GM19455 (cell line): ENCODE results near the gene APOBEC3F.
"Not testable (repeated sequence)": the region's sequence is repeated elsewhere in the genome, so short reads cannot be mapped to it uniquely, and the experiment has no call there.

Experiments
- ATAC-seq: cut with Tn5 transposase; IDR thresholded peaks from one replicate; pipeline ENCODE4 v1.9.1; 2021; ENCODE audit not compliant: unreplicated experiment

Gene APOBEC3F

GRCh38 chr22:39068033-39068785, 27.5 kb downstream of the APOBEC3F start:
- ATAC-seq, result no peak

- ATAC-seq, result no peak
Measured at GRCh38 chr22:39070186-39070585, 29.5 kb downstream of the APOBEC3F start.

GRCh38 chr22:39072581-39072981, 31.9 kb downstream of the APOBEC3F start:
- ATAC-seq, result not testable (repeated sequence)

DNA sequence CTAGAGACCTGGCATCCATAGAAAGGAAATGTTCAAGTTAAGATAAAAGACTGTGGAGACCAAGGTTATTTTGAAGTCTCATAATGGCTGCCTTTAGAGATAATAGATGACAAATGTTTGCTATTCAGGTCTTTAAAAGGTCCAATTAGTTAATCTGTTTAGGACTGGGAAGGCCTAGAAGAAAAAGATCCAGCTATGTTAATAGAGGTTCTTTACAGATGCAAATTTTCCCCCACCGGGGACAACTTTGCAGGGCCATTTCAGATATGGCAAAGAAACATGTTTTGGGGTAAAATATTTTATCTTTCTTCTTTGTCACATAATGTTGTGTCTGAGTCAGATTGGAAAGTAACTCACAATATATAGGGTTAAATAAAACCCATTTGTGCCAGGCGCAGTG, 33.3 kb downstream of the APOBEC3F start:
- no peak for ATAC-seq

GRCh38 chr22:39076155-39077025, 35.7 kb downstream of the APOBEC3F start:
- not testable (repeated sequence) for ATAC-seq

DNA sequence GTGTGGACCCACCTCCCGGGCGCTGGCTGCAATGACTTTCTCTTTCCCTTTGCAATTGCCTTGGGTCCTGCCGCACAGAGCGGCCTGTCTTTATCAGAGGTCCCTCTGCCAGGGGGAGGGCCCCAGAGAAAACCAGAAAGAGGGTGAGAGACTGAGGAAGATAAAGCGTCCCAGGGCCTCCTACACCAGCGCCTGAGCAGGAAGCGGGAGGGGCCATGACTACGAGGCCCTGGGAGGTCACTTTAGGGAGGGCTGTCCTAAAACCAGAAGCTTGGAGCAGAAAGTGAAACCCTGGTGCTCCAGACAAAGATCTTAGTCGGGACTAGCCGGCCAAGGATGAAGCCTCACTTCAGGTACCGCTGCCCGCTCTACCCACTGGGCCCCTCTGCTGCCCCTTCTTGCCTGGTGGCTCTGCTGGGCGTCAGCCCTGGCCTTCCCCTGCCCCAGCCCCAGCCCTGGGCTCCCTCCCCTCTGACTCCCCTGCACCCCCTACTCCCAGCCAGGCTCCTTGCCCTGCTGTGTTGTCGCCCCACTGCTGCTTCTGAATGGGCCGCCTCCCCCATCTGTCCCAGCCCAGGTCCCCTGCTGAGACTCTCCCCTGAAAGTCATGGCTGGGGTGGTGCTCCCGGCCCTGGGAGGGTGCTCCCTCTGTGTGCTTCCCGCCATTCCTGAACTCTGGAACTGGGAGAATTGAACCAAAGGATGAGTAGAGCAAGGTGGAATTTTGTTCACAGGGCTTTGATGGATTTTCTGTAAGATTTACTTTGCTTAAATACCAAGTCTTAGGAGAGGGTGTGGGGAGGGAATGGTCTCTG, 36.6 kb downstream of the APOBEC3F start, which contains the start of gene APOBEC3G:
APOBEC3G (plus strand) TSS at position 250 of the 815 bp plus-strand sequence; CDS start at position 337, 87 bp downstream.
- ATAC-seq, result peak; percentile 72

- not testable (repeated sequence) for ATAC-seq
Measured at GRCh38 chr22:39077912-39078311, 37.2 kb downstream of the APOBEC3F start.

GRCh38 chr22:39078329-39078728, 37.7 kb downstream of the APOBEC3F start:
- ATAC-seq, result no peak

GRCh38 chr22:39079054-39079637, 38.5 kb downstream of the APOBEC3F start:
- not testable (repeated sequence) for ATAC-seq

DNA sequence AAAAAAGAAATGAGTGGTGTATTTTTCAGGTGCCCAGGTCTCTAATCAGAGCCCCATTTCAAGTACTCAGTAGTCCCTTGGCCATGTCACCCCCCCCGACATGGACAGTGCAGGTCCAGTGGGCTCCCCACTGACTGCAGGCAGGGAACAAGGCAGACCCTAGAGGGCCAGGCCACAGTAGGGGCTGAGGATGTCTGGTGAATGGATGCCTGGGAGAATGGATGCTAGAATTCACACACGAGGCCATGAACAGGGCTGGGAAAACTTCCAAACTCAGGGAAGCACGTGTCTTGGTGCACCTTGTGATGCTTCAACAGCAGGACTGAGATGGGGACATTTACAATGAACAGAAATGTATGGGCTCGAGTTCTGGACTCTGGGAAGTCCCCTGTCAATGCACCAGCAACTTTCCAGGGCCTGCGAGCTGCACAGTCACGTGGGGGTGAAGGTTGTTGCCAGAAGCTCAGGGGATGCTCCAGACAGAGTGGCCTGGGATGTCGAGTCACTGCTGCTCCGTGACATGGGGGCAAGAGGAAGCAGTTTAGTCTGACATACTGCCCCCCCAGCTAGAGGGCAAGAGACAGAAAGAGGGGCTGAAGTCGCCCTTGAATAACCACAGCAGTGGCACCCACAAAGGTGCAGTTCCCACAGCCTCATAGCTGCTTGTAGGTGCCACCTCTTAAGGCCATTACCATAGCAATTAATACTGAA, 39.5 kb downstream of the APOBEC3F start:
- no peak for ATAC-seq

DNA sequence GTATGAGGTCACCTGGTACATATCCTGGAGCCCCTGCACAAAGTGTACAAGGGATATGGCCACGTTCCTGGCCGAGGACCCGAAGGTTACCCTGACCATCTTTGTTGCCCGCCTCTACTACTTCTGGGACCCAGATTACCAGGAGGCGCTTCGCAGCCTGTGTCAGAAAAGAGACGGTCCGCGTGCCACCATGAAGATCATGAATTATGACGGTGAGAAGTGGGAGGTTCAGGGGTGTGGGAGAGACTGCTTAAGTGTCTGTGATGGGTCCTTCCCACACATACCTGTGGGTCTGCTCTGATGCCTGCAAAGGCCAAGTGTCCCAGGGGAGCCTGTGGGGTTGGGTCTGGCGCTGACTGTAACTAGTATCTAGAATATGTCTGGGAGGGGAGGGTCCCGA, 40.4 kb downstream of the APOBEC3F start:
- ATAC-seq, result no peak

DNA sequence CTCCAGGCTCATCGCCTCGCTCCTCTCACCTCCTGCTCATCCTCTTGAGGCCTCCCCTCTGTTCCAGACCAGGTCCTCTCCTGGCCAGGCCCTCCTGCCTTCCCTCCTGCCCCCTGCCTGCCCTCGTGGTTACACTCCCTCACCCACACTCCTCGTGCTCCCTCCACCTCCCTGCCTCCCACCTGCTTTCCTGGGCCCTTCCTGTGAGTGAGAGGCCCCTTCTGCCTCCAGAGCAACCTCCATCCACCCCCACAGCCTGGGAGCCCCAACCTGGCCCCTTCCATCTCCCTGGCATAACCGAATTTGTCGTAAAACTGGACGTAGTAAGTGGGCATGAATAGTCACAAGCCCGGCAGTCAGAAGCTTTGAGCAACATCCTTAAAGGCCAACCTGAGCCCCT, 40.9 kb downstream of the APOBEC3F start:
- no peak for ATAC-seq

DNA sequence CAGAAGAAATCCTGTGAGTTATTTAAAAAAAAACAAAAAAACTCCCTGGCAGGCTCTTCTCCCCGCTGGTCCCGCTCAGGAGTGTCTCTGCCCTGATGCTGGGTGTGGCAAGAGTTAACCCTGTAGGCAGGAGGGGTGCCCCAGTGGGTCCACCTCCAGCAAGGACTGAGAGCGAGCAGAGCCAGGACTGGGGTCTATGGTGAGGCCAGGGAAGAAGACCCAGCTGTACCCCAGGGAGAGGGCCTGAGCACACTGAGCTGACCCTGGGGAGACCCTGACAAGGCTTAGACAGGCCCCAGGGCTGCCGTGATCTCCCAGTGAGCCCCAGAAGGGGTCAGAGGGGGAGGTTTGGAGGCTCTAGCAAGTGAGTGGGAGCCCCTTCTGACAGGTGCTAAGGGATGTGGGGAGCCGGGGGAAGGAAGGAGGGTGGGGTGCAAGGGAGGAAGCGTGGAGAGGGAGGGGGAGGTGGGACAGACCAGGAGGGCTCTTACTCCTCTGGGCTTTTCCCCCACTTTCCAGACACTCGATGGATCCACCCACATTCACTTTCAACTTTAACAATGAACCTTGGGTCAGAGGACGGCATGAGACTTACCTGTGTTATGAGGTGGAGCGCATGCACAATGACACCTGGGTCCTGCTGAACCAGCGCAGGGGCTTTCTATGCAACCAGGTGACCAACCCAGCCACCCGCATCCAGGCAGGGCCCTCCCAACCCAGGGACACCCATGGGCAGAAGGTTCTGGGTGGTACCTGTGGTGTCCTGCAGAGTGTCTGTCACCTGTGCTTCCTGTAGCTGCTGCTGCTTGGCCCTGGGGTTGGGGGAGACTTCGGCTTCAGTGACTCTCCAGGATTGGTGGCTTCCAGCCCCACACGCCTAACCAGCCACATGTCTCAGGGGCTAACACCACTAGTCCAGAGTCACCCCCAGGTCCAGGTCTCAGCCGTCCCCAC, 42.8 kb downstream of the APOBEC3F start:
- no peak for ATAC-seq

GRCh38 chr22:39084666-39085065, 44.0 kb downstream of the APOBEC3F start:
- ATAC-seq, result no peak

DNA sequence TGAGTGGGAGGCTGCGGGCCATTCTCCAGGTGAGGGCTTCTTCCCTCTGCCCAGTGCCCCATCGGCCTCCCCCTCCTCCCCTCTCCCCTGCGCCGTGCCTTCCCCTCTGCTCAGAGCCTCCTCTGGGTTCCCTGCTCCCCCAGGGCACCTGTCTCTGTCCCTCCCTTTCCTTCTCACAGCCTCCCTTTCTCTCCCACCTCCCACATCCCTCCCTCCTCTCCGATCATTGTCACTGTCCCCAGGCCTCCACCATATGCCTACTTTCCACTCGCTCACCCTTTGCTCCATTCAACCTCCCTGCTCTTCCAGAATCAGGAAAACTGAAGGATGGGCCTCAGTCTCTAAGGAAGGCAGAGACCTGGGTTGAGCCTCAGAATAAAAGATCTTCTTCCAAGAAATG, 46.4 kb downstream of the APOBEC3F start:
- no peak for ATAC-seq

DNA sequence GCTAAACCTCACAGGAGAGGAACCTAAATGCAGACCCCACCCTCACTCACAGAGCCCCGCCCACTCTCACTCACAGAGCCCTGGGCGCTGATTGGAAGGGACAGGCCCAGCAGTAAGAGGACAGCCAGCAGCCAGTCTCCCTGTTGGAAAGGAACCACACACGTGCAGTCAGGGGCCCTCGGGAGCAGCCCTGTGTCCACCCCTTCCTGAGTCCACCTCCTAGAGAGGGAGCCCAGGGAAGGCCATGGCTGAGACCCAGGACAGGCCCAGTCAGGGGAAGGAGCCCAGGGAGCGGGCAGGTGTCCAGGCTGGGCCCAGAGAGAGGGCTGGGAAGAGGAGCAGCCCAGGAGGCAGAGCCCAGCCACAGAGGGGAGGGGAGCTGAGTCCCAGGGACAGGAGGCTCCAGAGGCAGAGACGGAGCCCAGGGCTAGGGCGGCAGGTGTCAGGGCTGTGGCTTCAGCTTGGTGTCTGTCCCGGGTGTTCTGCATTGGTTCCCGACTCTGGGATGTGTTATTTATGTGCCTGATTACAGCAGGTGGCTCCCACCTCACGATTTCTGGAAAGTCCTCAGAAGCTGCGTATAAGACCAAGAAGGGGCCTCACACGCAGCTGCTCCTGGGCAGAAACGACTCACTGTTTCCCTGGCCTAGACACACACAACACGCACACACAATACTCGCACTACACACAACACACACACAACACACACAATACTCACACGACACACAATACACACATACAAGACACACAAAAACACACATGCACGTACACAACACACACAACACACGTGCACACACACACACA, 47.4 kb downstream of the APOBEC3F start:
- ATAC-seq, result no peak

- no peak for ATAC-seq
Measured at GRCh38 chr22:39088685-39089032, 48.0 kb downstream of the APOBEC3F start.

GRCh38 chr22:39089928-39090327, 49.3 kb downstream of the APOBEC3F start:
- no peak for ATAC-seq
